Fibroblast of villous mesenchyme (primary cell): ENCODE measurements around the gene GIN1. TPM values are rescaled to one million over a fixed set of nuclear protein-coding genes. Genes with fewer than 3 reads are reported as not detected.

Experiments
- DNase-seq: peaks from one replicate; pipeline ENCODE4 v3.0.0-alpha.2; 2010; ENCODE audit warnings: low read depth
- H3K4me3 ChIP-seq: 2 replicates; pipeline ENCODE4 v1.5.1; 2011; ENCODE audit warnings: low read depth, mild to moderate bottlenecking, low read length
- total RNA-seq: library from RNA; depleted of rRNA; stranded (reverse); fragments of >200 nt; gene quantifications from 2 replicates; pipeline ENCODE4 v1.2.3, GENCODE V29; 2012
- TF ChIP-seq, protein P1 (sequence below): IDR thresholded peaks from 2 replicates; pipeline ENCODE4 v1.5.1; 2012; ENCODE audit warnings: low read depth, mild to moderate bottlenecking, low read length; ENCODE audit not compliant: insufficient read depth

The GIN1 gene
- total RNA-seq, 1 donor, result 7.8 TPM

GRCh38 chr5:103094737-103095136, 25.2 kb downstream of the GIN1 start:
- TF ChIP-seq, protein P1, sequence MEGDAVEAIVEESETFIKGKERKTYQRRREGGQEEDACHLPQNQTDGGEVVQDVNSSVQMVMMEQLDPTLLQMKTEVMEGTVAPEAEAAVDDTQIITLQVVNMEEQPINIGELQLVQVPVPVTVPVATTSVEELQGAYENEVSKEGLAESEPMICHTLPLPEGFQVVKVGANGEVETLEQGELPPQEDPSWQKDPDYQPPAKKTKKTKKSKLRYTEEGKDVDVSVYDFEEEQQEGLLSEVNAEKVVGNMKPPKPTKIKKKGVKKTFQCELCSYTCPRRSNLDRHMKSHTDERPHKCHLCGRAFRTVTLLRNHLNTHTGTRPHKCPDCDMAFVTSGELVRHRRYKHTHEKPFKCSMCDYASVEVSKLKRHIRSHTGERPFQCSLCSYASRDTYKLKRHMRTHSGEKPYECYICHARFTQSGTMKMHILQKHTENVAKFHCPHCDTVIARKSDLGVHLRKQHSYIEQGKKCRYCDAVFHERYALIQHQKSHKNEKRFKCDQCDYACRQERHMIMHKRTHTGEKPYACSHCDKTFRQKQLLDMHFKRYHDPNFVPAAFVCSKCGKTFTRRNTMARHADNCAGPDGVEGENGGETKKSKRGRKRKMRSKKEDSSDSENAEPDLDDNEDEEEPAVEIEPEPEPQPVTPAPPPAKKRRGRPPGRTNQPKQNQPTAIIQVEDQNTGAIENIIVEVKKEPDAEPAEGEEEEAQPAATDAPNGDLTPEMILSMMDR, result no peak
- no peak overlapping the region for H3K4me3 ChIP-seq
- peak; percentile 8 for DNase-seq

DNA sequence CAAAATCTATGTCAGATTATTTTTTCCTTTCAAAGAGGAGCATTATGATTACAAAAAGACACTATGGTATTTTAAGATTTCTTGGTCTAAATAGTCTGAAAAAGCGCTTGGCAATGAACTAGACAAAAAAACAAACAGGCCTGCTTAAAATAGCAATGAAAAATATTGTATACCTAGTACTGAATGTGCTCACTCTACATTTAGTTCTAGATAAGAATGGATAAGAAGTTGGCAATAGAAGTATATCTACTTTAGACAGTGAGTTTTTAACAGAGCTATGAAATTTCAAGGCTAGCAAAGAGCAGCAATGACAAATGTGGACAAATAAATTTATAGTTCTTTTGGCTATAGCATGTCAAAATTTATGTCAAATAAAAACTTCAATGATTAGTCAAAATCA, 26.2 kb downstream of the GIN1 start:
- no peak for DNase-seq
- TF ChIP-seq, protein P1, result no peak
- no peak overlapping the region for H3K4me3 ChIP-seq

DNA sequence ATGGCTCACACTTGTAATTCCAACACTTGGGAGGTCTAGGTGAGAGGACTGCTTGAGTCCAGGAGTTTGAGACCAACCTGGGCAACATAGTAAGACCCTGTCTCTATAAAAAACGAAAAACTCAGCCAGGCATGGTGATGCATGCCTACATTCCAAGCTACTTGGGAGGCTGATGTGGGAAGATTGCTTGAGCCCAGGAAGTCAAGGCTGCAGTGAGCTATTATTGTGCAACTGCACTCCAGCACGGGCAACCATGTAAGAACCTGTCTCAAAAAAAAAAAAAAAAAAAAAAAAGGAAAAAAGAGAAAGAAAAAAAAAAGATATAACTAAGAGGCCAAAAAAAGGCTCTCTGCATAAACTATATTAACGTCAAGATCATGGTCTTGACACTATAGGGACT, 27.3 kb downstream of the GIN1 start:
- peak; percentile 7 for DNase-seq
- TF ChIP-seq, protein P1, result no peak
- H3K4me3 ChIP-seq, result no peak overlapping the region

DNA sequence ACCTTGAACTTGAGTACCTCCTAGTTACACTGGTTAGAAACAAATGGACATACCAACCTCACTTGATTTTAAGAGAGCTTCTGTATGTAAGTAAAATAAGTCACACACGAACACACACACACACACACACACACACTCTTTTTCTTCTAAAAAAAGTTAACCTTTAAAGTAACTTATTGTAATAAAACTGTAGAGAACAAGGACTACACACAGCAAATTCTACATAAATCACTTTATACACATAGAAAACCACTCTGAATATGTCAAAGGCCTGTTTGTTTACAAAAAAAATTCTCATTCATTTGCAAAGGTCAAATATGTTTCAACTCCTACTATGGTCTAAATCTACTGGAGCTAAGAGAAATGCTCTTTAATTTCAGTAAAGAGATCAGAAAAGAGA, 29.1 kb downstream of the GIN1 start:
- no peak overlapping the region for H3K4me3 ChIP-seq
- no peak for DNase-seq
- TF ChIP-seq, protein P1, result no peak

DNA sequence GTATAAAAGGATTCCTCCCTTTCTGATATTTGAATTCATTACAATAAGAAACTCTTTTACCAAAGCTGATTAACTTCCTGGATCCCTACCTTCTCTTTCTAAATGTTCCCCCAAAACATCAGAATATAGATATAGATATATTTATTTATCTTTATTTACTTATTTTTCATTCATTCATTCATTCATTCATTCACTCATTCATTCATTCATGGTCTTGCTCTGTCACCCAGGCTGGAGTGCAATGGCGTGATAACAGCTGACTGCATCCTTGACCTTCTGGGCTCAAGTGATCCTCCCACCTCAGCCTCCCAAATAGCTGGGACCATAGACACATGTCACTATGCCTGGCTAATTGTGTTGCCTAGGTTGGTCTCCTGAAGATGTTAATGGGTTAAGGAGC, 30.7 kb downstream of the GIN1 start:
- no peak for DNase-seq
- no peak overlapping the region for H3K4me3 ChIP-seq
- TF ChIP-seq, protein P1, result no peak

GRCh38 chr5:103086547-103086946, 33.4 kb downstream of the GIN1 start:
- no peak for DNase-seq
- no peak overlapping the region for H3K4me3 ChIP-seq
- TF ChIP-seq, protein P1, result no peak

- H3K4me3 ChIP-seq, result no peak overlapping the region
- TF ChIP-seq, protein P1, result no peak
- DNase-seq, result no peak
Observed at GRCh38 chr5:103079796-103080195, 40.1 kb downstream of the GIN1 start.
